GM23248 (cell line): Measurements from ENCODE around the gene GPC3.

Experiments
- EZH2 ChIP-seq: fragments of 200-600 bp; sonication (generic); IDR thresholded peaks from 2 replicates; pipeline ENCODE4 v1.6.1; 2018; ENCODE audit warnings: antibody characterized with exemption, mild to moderate bottlenecking; ENCODE audit not compliant: insufficient read depth, poor library complexity, severe bottlenecking
- EZH2phosphoT487 ChIP-seq: fragments of 200-600 bp; sonication (generic); IDR thresholded peaks from 2 replicates; pipeline ENCODE4 v1.6.1; 2018; ENCODE audit warnings: antibody characterized with exemption, moderate library complexity, mild to moderate bottlenecking, low read depth; ENCODE audit not compliant: insufficient read depth

DNA sequence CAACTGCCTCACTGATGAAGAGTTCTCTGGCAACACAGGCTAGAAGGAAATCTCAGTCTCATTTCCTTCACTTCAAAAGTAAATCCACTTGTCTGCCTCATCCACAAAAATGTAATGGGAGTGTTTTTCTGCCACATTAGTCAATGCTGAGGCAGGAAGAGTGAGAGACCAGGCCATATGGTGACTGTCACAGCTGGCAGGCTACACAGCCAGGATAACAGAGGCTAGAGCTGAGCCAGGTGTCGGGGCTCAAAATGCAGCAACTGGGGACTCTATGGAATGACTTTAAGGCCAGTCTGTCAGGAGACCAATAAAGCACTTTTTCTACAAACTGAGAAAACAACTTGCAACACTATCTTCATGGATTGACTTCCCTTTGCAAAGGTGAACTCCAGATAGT is 204.2 kb downstream of the GPC3 start:
- TF ChIP-seq EZH2phosphoT487 = no peak
- TF ChIP-seq EZH2 = no peak
